Activated T-cell treated with anti-CD3 and anti-CD28 coated beads, Interleukin-2, amount 50 U/mL, for 72 hours (primary cell): ENCODE measurements around the gene ALG1L2. TPM values are rescaled to one million over a fixed set of nuclear protein-coding genes. Genes with fewer than 3 reads are reported as not detected.

Source experiments
- total RNA-seq, 2 donors: library from RNA; stranded (reverse); gene quantifications; one replicate each; pipeline ENCODE4 v1.2.3, GENCODE V29; 2022

ALG1L2 gene
- total RNA-seq, 2 donors from 2014 or later = not detected

Other genes with a start within 250 kb of the ALG1L2 start
- 10 to 100 TPM; 16.7 to 16.9 TPM for gene TMCC1, start 188.1 kb upstream of the ALG1L2 start, total RNA-seq
- not detected for gene TRH, start 107.1 kb upstream of the ALG1L2 start, total RNA-seq